K562 (cell line): Measurements from ENCODE around the gene KCNH3.

Source experiments
- CTCF ChIP-seq, 3 experiments: IDR thresholded peaks in 2 of 3; conservative IDR thresholded peaks in 1 of 3; 2 replicates each; pipeline ENCODE4 v1.5.1; 2011 to 2012; ENCODE audit warnings: low read length in 3 of 3, mild to moderate bottlenecking in 3 of 3, control low read depth in 2 of 3, improper control_type of control experiment in 1 of 3, inconsistent platforms in 1 of 3, low read depth in 1 of 3, mixed read lengths in 1 of 3, moderate library complexity in 1 of 3; ENCODE audit not compliant: insufficient read depth in 2 of 3
- CXXC5 ChIP-seq: fragments of 250-450 bp; sonication (Bioruptor Pico); IDR thresholded peaks from 2 replicates; pipeline ENCODE4 v1.8.0; 2022; ENCODE audit warnings: inconsistent platforms, mild to moderate bottlenecking, moderate library complexity
- POLR2A ChIP-seq: fragments of 450-650 bp; conservative IDR thresholded peaks from 2 replicates; pipeline ENCODE4 v1.6.1; 2016
- RAD21 ChIP-seq, 2 experiments: fragments of 250-450 bp in 1 of 2; fragments of 450-650 bp in 1 of 2; sonication (Bioruptor Pico) in 1 of 2; formaldehyde crosslinking in 1 of 2; IDR thresholded peaks in 1 of 2; conservative IDR thresholded peaks in 1 of 2; 2 replicates each; pipeline versions ENCODE4 v1.4.0 to v1.8.0; 2020 to 2022; ENCODE audit warnings: mild to moderate bottlenecking in 2 of 2, moderate library complexity in 1 of 2
- RBM25 ChIP-seq: fragments of 200-400 bp; formaldehyde crosslinking; IDR thresholded peaks from 2 replicates; pipeline ENCODE4 v1.6.1; 2018; ENCODE audit warnings: low read length, low read depth, moderate library complexity; ENCODE audit not compliant: severe bottlenecking
- SNRNP70 ChIP-seq: fragments of 200-400 bp; formaldehyde crosslinking; optimal IDR thresholded peaks from 2 replicates; pipeline ENCODE3; 2017; ENCODE audit warnings: low read depth, low read length
- ZFP36 ChIP-seq: fragments of 150-350 bp; IDR thresholded peaks from 2 replicates; pipeline ENCODE4 v1.6.1; 2018; ENCODE audit warnings: low read length, low read depth; ENCODE audit not compliant: partially characterized antibody
- ZNF124 ChIP-seq: sonication (generic); formaldehyde crosslinking; IDR thresholded peaks from 2 replicates; pipeline ENCODE4 v1.8.1; 2022; ENCODE audit warnings: missing genetic modification reagents
- ZNF165 ChIP-seq: fragments of 250-450 bp; sonication (Bioruptor Pico); IDR thresholded peaks from 2 replicates; pipeline ENCODE4 v1.4.0; 2020; ENCODE audit warnings: borderline replicate concordance
- TF ChIP-seq, protein P1 (sequence below), 2 experiments: fragments of 450-650 bp in 1 of 2; sonication (generic) in 1 of 2; formaldehyde crosslinking in 1 of 2; IDR thresholded peaks in 1 of 2; conservative IDR thresholded peaks in 1 of 2; 2 replicates each; pipeline versions ENCODE4 v1.6.1 to v1.8.1; 2016 to 2023; ENCODE audit warnings: mild to moderate bottlenecking in 2 of 2, moderate library complexity in 2 of 2, inconsistent platforms in 1 of 2, missing genetic modification reagents in 1 of 2

DNA sequence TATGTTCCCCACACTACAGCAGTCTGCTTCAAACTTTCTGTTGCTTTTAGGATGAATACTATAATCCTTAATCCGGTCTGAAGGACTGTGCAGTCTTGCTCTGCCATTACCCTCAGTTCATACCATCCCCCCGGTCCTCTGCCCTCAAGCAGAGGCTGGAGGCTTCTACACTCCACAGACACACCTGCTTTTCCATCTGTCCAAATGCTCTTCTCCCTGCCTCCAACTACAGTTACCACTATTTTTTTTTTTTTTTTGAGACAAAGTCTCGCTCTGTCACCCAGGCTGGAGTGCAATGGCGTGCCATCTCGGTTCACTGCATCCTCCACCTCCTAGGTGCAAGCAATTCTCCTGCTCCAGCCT is 19.3 kb upstream of the KCNH3 start:
- no peak for TF ChIP-seq RBM25
- no peak for TF ChIP-seq CTCF (IDR thresholded peaks at IDR 0.05 in 2 of 3, conservative IDR thresholded peaks at IDR 0.05 in 1 of 3; ENCODE audit: insufficient read depth in 2 of 3, low read depth in 1 of 3, low read length in 3 of 3)
- no peak for TF ChIP-seq SNRNP70
- TF ChIP-seq, protein P1, sequence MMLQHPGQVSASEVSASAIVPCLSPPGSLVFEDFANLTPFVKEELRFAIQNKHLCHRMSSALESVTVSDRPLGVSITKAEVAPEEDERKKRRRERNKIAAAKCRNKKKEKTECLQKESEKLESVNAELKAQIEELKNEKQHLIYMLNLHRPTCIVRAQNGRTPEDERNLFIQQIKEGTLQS (IDR thresholded peaks at IDR 0.05), result no peak
- TF ChIP-seq, protein P1 (CRISPR knock-in tag; conservative IDR thresholded peaks at IDR 0.05), result no peak
- TF ChIP-seq ZNF165 (CRISPR knock-in tag), result no peak
- no peak for TF ChIP-seq POLR2A
- no peak for TF ChIP-seq RAD21 (CRISPR knock-in tag; conservative IDR thresholded peaks at IDR 0.05 in 1 of 2, IDR thresholded peaks at IDR 0.05 in 1 of 2)
- no peak for TF ChIP-seq CXXC5 (CRISPR knock-in tag)
- no peak for TF ChIP-seq ZNF124
- TF ChIP-seq ZFP36, result no peak
